H1 (cell line): ENCODE results near the gene FAM184B.

Experiments
- POLR2A ChIP-seq, 2 experiments: IDR thresholded peaks; 1 replicate in 1 of 2; 2 replicates in 1 of 2; pipeline ENCODE4 v1.6.1; 2011; ENCODE audit warnings: low read depth in 2 of 2, low read length in 2 of 2, mild to moderate bottlenecking in 2 of 2; ENCODE audit errors: control extremely low read depth in 1 of 2
- POLR2AphosphoS5 ChIP-seq: IDR thresholded peaks from 2 replicates; pipeline ENCODE4 v1.6.1; 2011; ENCODE audit warnings: low read depth, low read length
- RAD21 ChIP-seq, 2 experiments: IDR thresholded peaks in 1 of 2; conservative IDR thresholded peaks in 1 of 2; 2 replicates each; pipeline ENCODE4 v1.6.1; 2011; ENCODE audit warnings: low read depth in 2 of 2, low read length in 2 of 2, improper control_type of control experiment in 1 of 2, inconsistent platforms in 1 of 2, mild to moderate bottlenecking in 1 of 2, moderate library complexity in 1 of 2

GRCh38 chr4:17761062-17761461 lies 20.4 kb downstream of the FAM184B start:
- TF ChIP-seq POLR2AphosphoS5 (no peak), RAD21 (IDR thresholded peaks at IDR 0.05 in 1 of 2, conservative IDR thresholded peaks at IDR 0.05 in 1 of 2; ENCODE audit: low read depth in 2 of 2, low read length in 2 of 2) (no peak), POLR2A (IDR thresholded peaks at IDR 0.05; ENCODE audit: control extremely low read depth in 1 of 2, low read depth in 2 of 2, low read length in 2 of 2) (no peak)
